ENCODE results near the gene CRHR1. TPM values are rescaled to one million over a fixed set of nuclear protein-coding genes. Genes with fewer than 3 reads are reported as not detected.

CRHR1 gene
- total and polyA plus RNA-seq, 2 of the 4 experiments (the other 2 are of a cell fraction) = not detected

DNA sequence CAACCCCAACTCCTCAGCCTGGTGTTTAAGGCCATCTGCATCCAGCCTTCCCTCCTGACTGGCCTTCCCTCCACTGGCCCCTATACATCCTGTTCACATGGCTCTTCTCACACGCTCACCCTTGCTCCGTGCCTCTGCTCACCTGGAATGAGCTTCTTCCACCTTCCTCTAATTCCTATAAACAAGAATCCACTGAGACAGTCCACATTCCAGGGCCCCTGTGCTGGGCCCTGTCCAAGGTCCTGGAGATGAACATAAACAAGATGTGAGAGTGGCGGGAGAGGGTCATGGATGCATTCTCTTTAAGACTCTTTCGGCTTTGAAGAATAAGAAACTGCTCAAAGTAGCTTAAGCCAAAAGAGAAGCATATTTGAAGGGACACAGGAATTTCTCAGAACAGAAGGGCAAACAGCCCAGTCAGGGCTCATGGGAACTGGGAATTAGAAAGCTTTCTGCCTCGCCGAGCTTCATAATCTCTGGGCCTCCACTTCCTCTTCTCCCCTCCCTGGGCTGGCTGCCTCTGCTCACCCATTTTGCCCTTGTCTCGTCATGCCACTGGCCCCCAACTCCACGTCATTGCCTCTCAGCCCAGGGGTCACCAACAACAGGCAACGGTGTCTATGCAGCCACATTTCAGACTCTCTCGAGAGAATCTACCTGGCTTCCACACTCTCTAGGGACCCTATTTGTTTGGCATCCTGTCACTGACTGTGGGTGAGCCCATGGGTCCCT, 74.0 kb downstream of the CRHR1 start (continued):
- TF ChIP-seq BHLHE40 (IDR thresholded peaks at IDR 0.05; ENCODE audit: low read depth, low read length) = no peak

DNA sequence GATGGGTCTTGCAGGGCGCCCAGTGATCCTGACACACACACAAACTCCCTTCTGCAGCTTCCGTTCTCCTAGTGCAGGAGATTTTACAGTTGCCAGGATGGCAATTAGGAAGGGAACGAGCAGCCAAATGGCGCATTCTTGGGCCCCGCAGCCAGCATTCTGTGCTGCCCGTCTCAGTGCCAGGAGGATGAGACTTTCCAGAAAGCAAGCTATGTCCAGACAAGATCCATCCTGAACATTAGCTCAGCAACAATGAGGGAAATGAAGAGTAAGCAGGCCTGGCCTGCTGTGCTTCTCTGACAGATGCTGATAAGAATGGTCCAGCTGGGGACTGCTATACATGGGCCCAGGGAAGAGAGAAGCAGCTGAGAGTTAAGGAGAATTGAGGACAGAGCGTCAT, 77.0 kb downstream of the CRHR1 start:
- H3K9me3 ChIP-seq (ENCODE audit: control insufficient read depth, insufficient read depth, low read length) = no peaks in the 10 kb centered on the region
- DNase-seq = no peak
- H2AK5ac ChIP-seq (ENCODE audit: low read depth, low read length) = no peak overlapping the region
- no peak overlapping the region for H3K23ac ChIP-seq (ENCODE audit: low read depth, low read length)
- ChIA-PET POLR2A (ENCODE audit: unreplicated experiment) (no interaction called here), CTCF (no interaction called here)
- dilution Hi-C loops (cut with HindIII; ENCODE audit: low sequenced_read_pairs, unreplicated experiment) (loop anchor here (25.0 kb wide), 1 partner anchor 224 kb away; no protein-coding TSS in a partner anchor), intact Hi-C loops (cut with micrococcal nuclease) (no loop called here), in situ Hi-C loops (cut with MboI; ENCODE audit: low sequenced_read_pairs) (no loop called here)
- H3K27me3 ChIP-seq (ENCODE audit: control insufficient read depth, insufficient read depth, low read length) = peaks cover 12% of the 10 kb centered on the region
- no peaks in the 10 kb centered on the region for H3K79me1 ChIP-seq (ENCODE audit: low read depth in 1 of 2, low read length in 2 of 2)
- no peak overlapping the region for H2AFZ ChIP-seq (replicated peaks; ENCODE audit: low read length, poor library complexity)
- H2AK9ac ChIP-seq (replicated peaks; ENCODE audit: low read depth, low read length, poor library complexity) = no peak overlapping the region
- H3K27ac ChIP-seq (ENCODE audit: insufficient read depth, low read length) = no peak overlapping the region
- no peaks in the 10 kb centered on the region for H3K9me1 ChIP-seq (ENCODE audit: insufficient read depth, low read length)
- H3K9ac ChIP-seq (ENCODE audit: low read depth, low read length) = no peak overlapping the region
- no peak overlapping the region for H4K5ac ChIP-seq (ENCODE audit: low read depth, low read length)
- no peaks in the 10 kb centered on the region for H3K4me1 ChIP-seq (ENCODE audit: control insufficient read depth, insufficient read depth, low read length)
- no peak overlapping the region for H3K4me2 ChIP-seq (ENCODE audit: low read depth, low read length)
- no CpG with 5 or more reads among the region's 7 CpGs for WGBS, 2 experiments (ENCODE audit: extremely low coverage in 2 of 2, insufficient read length in 1 of 2)
- no peak overlapping the region for H2BK20ac ChIP-seq (ENCODE audit: low read depth, low read length)
- H2BK5ac ChIP-seq (ENCODE audit: low read depth, low read length, poor library complexity, severe bottlenecking) = no peak overlapping the region
- H4K8ac ChIP-seq (ENCODE audit: low read depth in 2 of 2, low read length in 2 of 2) = no peak overlapping the region
- no peak for TF ChIP-seq RAD21 (IDR thresholded peaks at IDR 0.05; ENCODE audit: low read length)
- TF ChIP-seq, protein P1, sequence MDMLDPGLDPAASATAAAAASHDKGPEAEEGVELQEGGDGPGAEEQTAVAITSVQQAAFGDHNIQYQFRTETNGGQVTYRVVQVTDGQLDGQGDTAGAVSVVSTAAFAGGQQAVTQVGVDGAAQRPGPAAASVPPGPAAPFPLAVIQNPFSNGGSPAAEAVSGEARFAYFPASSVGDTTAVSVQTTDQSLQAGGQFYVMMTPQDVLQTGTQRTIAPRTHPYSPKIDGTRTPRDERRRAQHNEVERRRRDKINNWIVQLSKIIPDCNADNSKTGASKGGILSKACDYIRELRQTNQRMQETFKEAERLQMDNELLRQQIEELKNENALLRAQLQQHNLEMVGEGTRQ (IDR thresholded peaks at IDR 0.05; ENCODE audit: low read depth, low read length) = no peak
- no peak for TF ChIP-seq SMC3 (IDR thresholded peaks at IDR 0.05; ENCODE audit: low read depth, low read length)
- TF ChIP-seq MAFK (IDR thresholded peaks at IDR 0.05; ENCODE audit: low read depth, low read length) = no peak
- no peak for TF ChIP-seq FOS (IDR thresholded peaks at IDR 0.05; ENCODE audit: low read depth, low read length)
- no peak for TF ChIP-seq RCOR1 (IDR thresholded peaks at IDR 0.05; ENCODE audit: insufficient replicate concordance, low read length)
- TF ChIP-seq NFE2L2 (IDR thresholded peaks at IDR 0.05; ENCODE audit: low read depth, low read length) = no peak
- no peak for TF ChIP-seq RFX5 (IDR thresholded peaks at IDR 0.05; ENCODE audit: low read depth, low read length)
- TF ChIP-seq BHLHE40 (IDR thresholded peaks at IDR 0.05; ENCODE audit: low read depth, low read length) = no peak
- TF ChIP-seq CEBPB (IDR thresholded peaks at IDR 0.05; ENCODE audit: low read depth, low read length) = no peak
- TF ChIP-seq, protein P2, sequence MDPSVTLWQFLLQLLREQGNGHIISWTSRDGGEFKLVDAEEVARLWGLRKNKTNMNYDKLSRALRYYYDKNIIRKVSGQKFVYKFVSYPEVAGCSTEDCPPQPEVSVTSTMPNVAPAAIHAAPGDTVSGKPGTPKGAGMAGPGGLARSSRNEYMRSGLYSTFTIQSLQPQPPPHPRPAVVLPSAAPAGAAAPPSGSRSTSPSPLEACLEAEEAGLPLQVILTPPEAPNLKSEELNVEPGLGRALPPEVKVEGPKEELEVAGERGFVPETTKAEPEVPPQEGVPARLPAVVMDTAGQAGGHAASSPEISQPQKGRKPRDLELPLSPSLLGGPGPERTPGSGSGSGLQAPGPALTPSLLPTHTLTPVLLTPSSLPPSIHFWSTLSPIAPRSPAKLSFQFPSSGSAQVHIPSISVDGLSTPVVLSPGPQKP (IDR thresholded peaks at IDR 0.05; ENCODE audit: borderline replicate concordance, low read depth, low read length) = no peak
- TF ChIP-seq MXI1 (IDR thresholded peaks at IDR 0.05; ENCODE audit: borderline replicate concordance, low read depth, low read length) = no peak
- no peak for TF ChIP-seq MAZ (IDR thresholded peaks at IDR 0.05; ENCODE audit: borderline replicate concordance, low read depth, low read length)
- TF ChIP-seq CHD1 (IDR thresholded peaks at IDR 0.05; ENCODE audit: low read depth, low read length) = no peak
- no peak overlapping the region for H4K91ac ChIP-seq (ENCODE audit: insufficient read depth, low read depth, low read length)
- no peaks in the 10 kb centered on the region for H3K36me3 ChIP-seq (ENCODE audit: control insufficient read depth, insufficient read depth, low read length)
- no TSS peak for BruUV-seq (replicated peaks)
- no peak for ATAC-seq (ENCODE audit: low read depth)
- no peak overlapping the region for H3K56ac ChIP-seq (ENCODE audit: extremely low read depth, insufficient read depth, low read length)
- H3K14ac ChIP-seq (replicated peaks; ENCODE audit: low read depth, low read length) = no peak overlapping the region
- no peak overlapping the region for H3K4ac ChIP-seq (ENCODE audit: low read depth, low read length)
- no peak overlapping the region for H3K18ac ChIP-seq (ENCODE audit: low read depth, low read length)
- no peak overlapping the region for H2BK15ac ChIP-seq (ENCODE audit: low read depth, low read length)
- H3K4me3 ChIP-seq (ENCODE audit: insufficient read depth, low read depth, low read length) = no peak overlapping the region
- no peak overlapping the region for H2BK120ac ChIP-seq (ENCODE audit: low read depth, low read length)
- no peaks in the 10 kb centered on the region for H4K20me1 ChIP-seq (ENCODE audit: insufficient read depth, low read length)
